HG03469 (cell line): ENCODE measurements around the gene SPINT2.

Source experiments
- ATAC-seq: cut with Tn5 transposase; IDR thresholded peaks from one replicate; pipeline ENCODE4 v1.9.1; 2021; ENCODE audit warnings: mild to moderate bottlenecking, moderate library complexity, moderate number of reproducible peaks; ENCODE audit not compliant: unreplicated experiment

SPINT2 gene

DNA sequence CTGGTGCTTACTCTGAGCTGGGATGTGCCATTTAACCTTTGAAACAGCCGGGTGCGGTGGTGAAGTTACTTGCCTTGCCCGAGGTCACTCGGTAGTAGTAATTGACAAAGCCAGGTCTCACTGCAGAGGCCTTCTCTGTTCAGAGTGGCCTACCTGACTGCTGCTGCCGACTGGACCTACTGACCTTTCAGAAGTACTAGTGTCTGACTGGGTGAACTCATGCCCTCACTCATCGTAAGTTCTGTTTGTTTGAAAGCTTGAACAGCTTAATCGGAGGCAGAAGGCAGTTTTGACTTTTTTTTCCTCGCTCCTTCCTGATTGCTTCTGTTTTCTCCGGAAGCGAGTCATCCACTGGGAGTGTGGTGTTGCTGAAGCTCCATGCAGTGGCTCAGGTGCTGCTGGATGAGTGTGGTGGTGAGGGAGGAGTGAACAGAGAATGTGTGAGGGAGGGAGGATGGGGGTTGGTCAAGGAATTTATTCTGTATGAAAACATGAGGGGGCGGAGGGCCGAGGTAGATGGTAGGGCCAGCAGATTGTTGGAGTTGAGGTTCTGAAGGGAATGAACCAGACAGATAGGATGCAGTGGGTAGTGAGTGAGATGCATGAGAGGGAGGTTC lies 2.7 kb downstream of the SPINT2 start:
- ATAC-seq = no peak

- no peak for ATAC-seq
These were observed 3.5 kb downstream of the SPINT2 start for GRCh38 chr19:38267761-38268483.

DNA sequence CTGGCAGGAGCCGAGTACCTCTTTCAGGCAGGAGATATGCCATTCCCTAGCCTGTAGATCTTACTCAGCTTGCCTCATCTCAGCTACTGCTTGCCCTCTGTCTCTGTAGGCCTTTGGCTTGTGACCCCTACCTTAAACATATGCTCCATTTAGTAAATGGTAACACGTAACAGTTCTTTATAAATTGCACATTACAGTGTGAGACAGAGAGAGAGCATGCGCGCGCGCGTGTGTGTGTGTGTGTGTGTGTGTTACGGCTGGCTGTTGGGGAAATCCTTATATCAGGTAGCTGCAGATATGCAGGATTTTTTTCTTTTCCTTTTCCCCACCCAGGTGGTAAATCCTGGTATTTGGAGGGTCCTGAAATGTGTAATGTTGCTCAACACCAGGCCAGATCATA lies 4.2 kb downstream of the SPINT2 start:
- ATAC-seq = no peak

DNA sequence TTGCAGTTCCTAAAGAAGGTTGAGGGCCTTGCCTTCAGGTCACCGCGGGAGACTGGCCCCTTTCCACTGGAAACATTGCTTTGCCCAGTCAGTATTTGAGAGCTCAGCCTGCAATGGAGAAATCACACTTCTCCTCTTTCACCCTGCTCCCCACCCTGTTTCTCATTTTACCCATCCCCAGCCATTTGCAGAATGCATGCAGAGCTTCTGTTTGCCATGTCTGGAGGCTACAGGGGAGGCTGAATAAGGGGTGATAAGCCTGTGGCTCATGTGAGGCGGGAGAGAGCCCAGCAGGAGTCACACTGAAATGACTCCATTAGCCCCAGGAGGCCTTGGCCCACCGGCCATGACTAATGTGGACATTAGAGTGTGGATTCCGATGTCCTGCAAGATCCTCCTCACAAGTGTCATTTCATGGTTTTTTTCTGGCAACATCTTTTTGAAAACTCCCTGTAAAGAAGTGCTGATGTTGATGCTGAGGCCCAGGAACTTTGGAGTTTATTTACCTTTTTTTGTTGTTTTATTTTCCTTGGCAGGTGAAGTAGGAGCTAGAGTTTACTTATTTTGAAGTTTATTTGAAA lies 6.3 kb downstream of the SPINT2 start:
- no peak for ATAC-seq

DNA sequence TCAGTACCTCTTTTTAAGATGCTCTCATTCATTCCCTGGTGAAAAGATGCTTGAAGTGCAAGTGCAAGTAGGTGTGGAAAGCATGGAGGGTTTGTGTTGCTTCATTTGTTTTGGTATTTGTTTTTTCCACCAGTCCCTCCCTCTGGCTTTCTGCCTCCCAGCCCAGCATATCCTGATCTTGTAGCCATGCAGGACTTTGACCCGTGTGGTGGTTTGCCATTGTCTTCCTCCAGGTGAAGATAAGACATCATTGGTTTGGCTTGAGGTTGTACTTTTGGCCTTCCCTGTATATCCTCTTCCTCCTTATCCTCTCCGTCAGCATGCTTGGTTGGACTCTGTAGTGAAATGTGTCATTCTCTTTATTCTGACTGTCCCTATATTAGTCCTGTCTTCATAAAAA lies 9.1 kb downstream of the SPINT2 start:
- no peak for ATAC-seq

GRCh38 chr19:38274739-38275138 lies 10.4 kb downstream of the SPINT2 start:
- ATAC-seq = no peak

DNA sequence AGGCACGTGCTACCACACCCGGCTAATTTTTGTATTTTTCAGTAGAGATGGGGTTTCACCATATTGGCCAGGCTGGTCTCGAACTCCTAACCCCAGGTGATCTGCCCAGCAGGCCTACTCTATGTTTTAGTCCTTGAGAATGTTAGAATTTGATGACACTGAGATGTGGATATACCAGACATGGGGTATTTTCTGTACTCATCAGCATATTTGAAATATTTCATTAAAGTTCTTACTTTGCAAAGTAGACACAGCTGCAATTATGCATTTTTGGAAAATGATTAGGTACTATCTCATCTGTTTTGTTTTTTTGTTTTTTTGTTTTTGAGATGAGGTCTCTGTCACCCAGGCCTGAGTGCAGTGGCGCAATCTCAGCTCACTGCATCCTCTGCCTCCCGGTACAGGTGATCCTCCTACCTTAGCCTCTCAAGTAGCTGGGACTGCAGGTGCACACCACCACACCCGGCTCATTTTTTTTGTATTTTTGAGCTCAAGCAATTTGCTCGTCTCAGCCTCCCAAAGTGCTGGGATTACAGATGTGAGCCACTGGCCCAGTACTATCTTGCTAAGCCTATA lies 12.7 kb downstream of the SPINT2 start:
- no peak for ATAC-seq

- ATAC-seq = no peak
These were observed 13.2 kb downstream of the SPINT2 start for GRCh38 chr19:38277549-38277948.

DNA sequence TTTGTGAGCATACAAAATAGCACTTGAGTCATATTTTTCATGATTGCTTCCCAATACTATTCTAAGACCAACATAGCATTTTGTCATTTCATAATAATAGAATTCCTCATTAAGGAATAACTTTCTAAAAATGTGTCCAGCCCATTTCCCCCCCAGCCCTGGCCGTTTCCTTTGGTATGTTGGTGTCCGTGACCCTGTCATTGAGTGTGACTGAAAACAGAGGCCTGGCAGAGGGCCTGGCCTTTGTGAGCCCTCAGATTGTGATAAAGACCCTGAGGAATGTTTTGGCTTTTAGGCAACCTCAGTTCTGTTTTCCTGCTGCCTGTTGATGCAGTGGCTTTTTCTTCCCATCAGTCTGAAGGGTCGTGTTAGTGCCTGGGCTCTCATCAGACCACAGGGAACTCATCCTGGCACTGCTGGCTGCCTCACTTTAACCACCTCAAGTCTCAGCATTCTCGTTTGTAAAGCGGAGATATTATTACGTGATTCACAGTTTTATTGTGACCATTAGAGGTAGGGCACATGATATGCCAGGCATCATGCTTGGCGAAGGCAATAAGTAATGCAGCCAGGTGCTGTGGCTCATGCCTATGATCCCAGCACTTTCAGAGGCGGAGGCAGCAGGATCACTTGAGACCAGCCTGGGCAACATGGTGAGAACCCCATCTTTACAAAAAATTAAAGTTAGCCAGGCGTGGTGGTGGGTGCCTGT lies 13.8 kb downstream of the SPINT2 start:
- no peak for ATAC-seq

GRCh38 chr19:38278751-38279150 lies 14.4 kb downstream of the SPINT2 start:
- no peak for ATAC-seq

DNA sequence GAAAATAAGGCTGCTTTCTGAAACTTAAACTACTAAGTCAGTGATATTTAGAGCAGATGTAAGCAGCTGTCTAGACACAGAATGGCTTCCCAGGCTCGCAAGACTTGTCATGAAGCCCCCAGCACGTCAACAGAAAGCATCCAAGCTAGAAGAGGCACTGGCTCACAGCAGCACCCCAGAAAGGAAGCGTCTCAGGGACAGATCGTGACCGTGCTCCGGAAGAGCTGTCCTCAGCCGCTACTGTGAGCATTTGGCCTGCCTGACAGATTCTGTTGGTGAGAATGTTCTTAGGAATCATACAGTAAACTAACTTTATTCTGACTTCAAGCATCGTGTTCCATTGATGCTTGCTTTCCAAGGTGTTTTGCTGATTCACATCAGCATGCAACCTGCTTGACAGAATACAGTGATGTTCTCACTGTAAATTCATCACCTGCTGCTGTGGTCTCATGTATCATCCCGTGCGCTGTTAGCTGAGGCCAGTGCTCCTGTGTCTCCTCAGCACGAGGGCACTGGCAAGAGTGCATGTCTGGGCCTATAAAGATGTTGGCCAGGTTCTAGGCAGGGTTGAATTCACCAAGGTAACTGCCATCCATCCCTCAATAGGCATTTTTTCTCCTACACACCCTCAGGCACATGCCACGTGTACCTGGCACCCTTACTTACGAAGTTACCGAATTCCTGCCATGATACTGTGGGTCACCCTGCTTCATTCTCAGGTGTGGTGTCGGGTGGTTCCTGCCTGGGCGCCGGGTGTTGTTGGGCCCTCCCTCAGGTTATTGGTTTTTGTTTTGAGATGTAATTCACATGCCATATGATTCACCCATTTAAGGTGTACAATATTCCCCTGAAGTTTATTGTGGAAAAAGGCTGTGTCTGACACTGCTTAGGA lies 15.9 kb downstream of the SPINT2 start:
- no peak for ATAC-seq

GRCh38 chr19:38281811-38282566 lies 17.6 kb downstream of the SPINT2 start:
- ATAC-seq = no peak

- ATAC-seq = no peak
These were observed 18.9 kb downstream of the SPINT2 start for GRCh38 chr19:38283271-38283670.

DNA sequence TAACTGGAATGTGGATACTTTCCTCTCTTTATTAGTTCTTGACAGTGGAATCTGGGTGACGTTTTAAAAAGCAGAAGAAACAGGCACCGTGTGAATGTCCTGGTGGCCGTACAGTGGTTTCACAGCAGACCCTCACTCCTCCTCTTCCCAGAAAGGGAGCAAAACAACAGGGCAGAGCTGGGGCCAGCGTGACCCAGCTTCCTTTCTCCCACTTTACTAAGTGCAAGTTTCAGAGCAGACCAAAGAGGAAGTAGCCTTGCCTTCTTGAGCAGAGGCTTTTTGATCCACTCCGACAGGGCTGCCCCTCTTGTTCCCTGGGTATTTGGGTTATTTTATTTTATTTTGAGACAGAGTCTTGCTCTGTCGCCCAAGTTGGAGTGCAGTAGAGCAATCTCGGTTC lies 20.0 kb downstream of the SPINT2 start:
- ATAC-seq = no peak

GRCh38 chr19:38285567-38285966 lies 21.2 kb downstream of the SPINT2 start:
- no peak for ATAC-seq

- ATAC-seq = no peak
These were observed 23.2 kb downstream of the SPINT2 start for GRCh38 chr19:38287604-38288003.

GRCh38 chr19:38288123-38288855 lies 23.9 kb downstream of the SPINT2 start:
- no peak for ATAC-seq

DNA sequence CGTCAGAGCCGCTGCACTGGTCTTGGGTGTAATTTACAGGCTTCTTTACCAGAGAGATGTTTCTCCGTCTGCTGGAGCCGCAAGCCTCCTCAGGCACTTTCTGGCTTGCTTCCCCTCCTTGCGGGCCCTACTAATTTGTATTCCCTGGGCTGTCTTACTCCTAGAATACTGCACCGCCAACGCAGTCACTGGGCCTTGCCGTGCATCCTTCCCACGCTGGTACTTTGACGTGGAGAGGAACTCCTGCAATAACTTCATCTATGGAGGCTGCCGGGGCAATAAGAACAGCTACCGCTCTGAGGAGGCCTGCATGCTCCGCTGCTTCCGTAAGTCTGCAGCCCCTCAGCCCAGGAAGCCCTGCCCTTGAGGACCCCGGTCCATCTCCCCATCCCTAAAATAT lies 25.6 kb downstream of the SPINT2 start:
- no peak for ATAC-seq

- ATAC-seq = no peak
These were observed 26.3 kb downstream of the SPINT2 start for GRCh38 chr19:38290631-38291147.
